ENCODE measurements around the gene CCK. TPM values are rescaled to one million over a fixed set of nuclear protein-coding genes. Genes with fewer than 3 reads are reported as not detected.

Gene CCK
- total RNA-seq, 1 experiment from 2014 or later, result not detected

- H3K79me2 ChIP-seq (ENCODE audit: low read length), result no peaks in the 10 kb centered on the region
- no peaks in the 10 kb centered on the region for H3K9me2 ChIP-seq (replicated peaks; ENCODE audit: low read length)
- no peak for ATAC-seq
- no peaks in the 10 kb centered on the region for H3K36me3 ChIP-seq (ENCODE audit: low read depth, low read length)
- no peaks in the 10 kb centered on the region for H3K4me1 ChIP-seq (ENCODE audit: insufficient read depth, low read length)
- ChIA-PET CTCF (no interaction called here), POLR2A (ENCODE audit: unreplicated experiment) (no interaction called here)
- no peak overlapping the region for H3K4me2 ChIP-seq (ENCODE audit: low read length)
- DNase-seq, result no peak
- no peaks in the 10 kb centered on the region for H3F3A ChIP-seq (ENCODE audit: low read length, unreplicated experiment)
- no peak overlapping the region for H3K4me3 ChIP-seq (ENCODE audit: low read length)
- no peak overlapping the region for H3K27ac ChIP-seq (ENCODE audit: low read length)
- H3K9me3 ChIP-seq (ENCODE audit: low read length), result no peaks in the 10 kb centered on the region
- intact Hi-C loops (cut with micrococcal nuclease), result no loop called here
- no peak overlapping the region for H3K9ac ChIP-seq (ENCODE audit: low read length)
- peaks cover 32% of the 10 kb centered on the region for H3K27me3 ChIP-seq (ENCODE audit: low read length)
- TF ChIP-seq EZH2phosphoT487 (IDR thresholded peaks at IDR 0.05; ENCODE audit: borderline replicate concordance, low read length) (no peak), EZH2 (IDR thresholded peaks at IDR 0.05; ENCODE audit: low read length, unreplicated experiment) (no peak), CTCF (conservative IDR thresholded peaks at IDR 0.05; ENCODE audit: low read depth, low read length) (no peak)
- BruUV-seq (replicated peaks), result no TSS peak
- no peaks in the 10 kb centered on the region for H4K20me1 ChIP-seq (ENCODE audit: low read length)
- no peak overlapping the region for H2AFZ ChIP-seq (ENCODE audit: low read length)
Observed at GRCh38 chr3:42300778-42301177, 34.8 kb upstream of the CCK start.

GRCh38 chr3:42300013-42300412 lies 34.0 kb upstream of the CCK start:
- 0 out of 2 replicates have a peak, but pooled peaks have one; percentile 49 for ATAC-seq
- TF ChIP-seq EZH2 (IDR thresholded peaks at IDR 0.05; ENCODE audit: low read length, unreplicated experiment), result no peak
- no peak for TF ChIP-seq EZH2phosphoT487 (IDR thresholded peaks at IDR 0.05; ENCODE audit: borderline replicate concordance, low read length)
- no peak for TF ChIP-seq CTCF (conservative IDR thresholded peaks at IDR 0.05; ENCODE audit: low read depth, low read length)

GRCh38 chr3:42298259-42298658 lies 32.3 kb upstream of the CCK start:
- POLR2A ChIA-PET (ENCODE audit: unreplicated experiment), result no interaction called here
- CTCF ChIA-PET, result no interaction called here
- Histone ChIP-seq H3K9me2 (replicated peaks; ENCODE audit: low read length) (no peaks in the 10 kb centered on the region), H3K4me2 (ENCODE audit: low read length) (no peak overlapping the region), H3K27me3 (ENCODE audit: low read length) (peaks cover 28% of the 10 kb centered on the region), H3F3A (ENCODE audit: low read length, unreplicated experiment) (no peaks in the 10 kb centered on the region), H4K20me1 (ENCODE audit: low read length) (no peaks in the 10 kb centered on the region), H2AFZ (ENCODE audit: low read length) (no peak overlapping the region), H3K79me2 (ENCODE audit: low read length) (no peaks in the 10 kb centered on the region), H3K4me1 (ENCODE audit: insufficient read depth, low read length) (no peaks in the 10 kb centered on the region), H3K9me3 (ENCODE audit: low read length) (no peaks in the 10 kb centered on the region), H3K27ac (ENCODE audit: low read length) (no peak overlapping the region), H3K36me3 (ENCODE audit: low read depth, low read length) (no peaks in the 10 kb centered on the region), H3K4me3 (ENCODE audit: low read length) (no peak overlapping the region), H3K9ac (ENCODE audit: low read length) (no peak overlapping the region)
- DNase-seq, result no peak
- ATAC-seq, result no peak
- TF ChIP-seq CTCF (conservative IDR thresholded peaks at IDR 0.05; ENCODE audit: low read depth, low read length) (no peak), EZH2 (IDR thresholded peaks at IDR 0.05; ENCODE audit: low read length, unreplicated experiment) (no peak), EZH2phosphoT487 (IDR thresholded peaks at IDR 0.05; ENCODE audit: borderline replicate concordance, low read length) (no peak)
- intact Hi-C loops (cut with micrococcal nuclease), result no loop called here
- no TSS peak for BruUV-seq (replicated peaks)

More at GRCh38 chr3:42300013-42300412, 34.0 kb upstream of the CCK start:
- peaks cover 33% of the 10 kb centered on the region for H3K27me3 ChIP-seq (ENCODE audit: low read length)
- no peak overlapping the region for H3K27ac ChIP-seq (ENCODE audit: low read length)
- no peak overlapping the region for H2AFZ ChIP-seq (ENCODE audit: low read length)
- no peak overlapping the region for H3K9ac ChIP-seq (ENCODE audit: low read length)
- intact Hi-C loops (cut with micrococcal nuclease), result no loop called here
- no peak overlapping the region for H3K4me3 ChIP-seq (ENCODE audit: low read length)
- no peak overlapping the region for H3K4me2 ChIP-seq (ENCODE audit: low read length)
- H3K9me2 ChIP-seq (replicated peaks; ENCODE audit: low read length), result no peaks in the 10 kb centered on the region
- BruUV-seq (replicated peaks), result no TSS peak
- ChIA-PET POLR2A (ENCODE audit: unreplicated experiment) (no interaction called here), CTCF (no interaction called here)
- no peaks in the 10 kb centered on the region for H4K20me1 ChIP-seq (ENCODE audit: low read length)
- no peaks in the 10 kb centered on the region for H3F3A ChIP-seq (ENCODE audit: low read length, unreplicated experiment)
- no peaks in the 10 kb centered on the region for H3K36me3 ChIP-seq (ENCODE audit: low read depth, low read length)
- H3K4me1 ChIP-seq (ENCODE audit: insufficient read depth, low read length), result no peaks in the 10 kb centered on the region
- H3K9me3 ChIP-seq (ENCODE audit: low read length), result no peaks in the 10 kb centered on the region
- no peaks in the 10 kb centered on the region for H3K79me2 ChIP-seq (ENCODE audit: low read length)
- DNase-seq, result peak; percentile 66
